ENCODE data around the gene EVI5L.

DNA sequence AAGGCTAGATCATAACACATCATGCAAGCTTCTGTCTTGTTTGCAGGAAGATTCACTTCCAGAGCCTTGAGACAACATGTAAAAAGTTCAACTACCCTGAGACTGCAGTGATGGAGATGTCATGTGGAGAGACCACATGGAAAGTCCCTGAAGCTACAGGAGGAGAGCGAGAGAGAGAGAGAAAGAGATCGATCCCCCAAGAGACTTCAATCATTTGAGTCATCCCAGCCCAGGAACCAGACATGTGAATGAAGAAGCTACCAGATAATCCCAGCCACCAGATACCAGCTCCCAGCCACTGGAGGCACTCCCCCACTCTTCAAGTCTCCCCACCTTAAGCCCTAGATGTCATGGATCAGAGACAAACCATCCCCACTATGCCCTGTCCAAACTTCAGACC is 10.7 kb upstream of the EVI5L start:
- TF ChIP-seq ZKSCAN1 (IDR thresholded peaks at IDR 0.05; ENCODE audit: low read length) (no peak), REXO4 (CRISPR knock-in tag; IDR thresholded peaks at IDR 0.05; ENCODE audit: borderline replicate concordance) (no peak), FOXK2 (IDR thresholded peaks at IDR 0.05) (no peak), MXD4 (CRISPR knock-in tag; IDR thresholded peaks at IDR 0.05) (no peak), FOSL1 (CRISPR knock-in tag; IDR thresholded peaks at IDR 0.05; ENCODE audit: borderline replicate concordance) (no peak), KDM6A (CRISPR knock-in tag; IDR thresholded peaks at IDR 0.05; ENCODE audit: low read depth) (no peak), EZH2 (conservative IDR thresholded peaks at IDR 0.05; ENCODE audit: low read depth, low read length) (no peak), ZFP1 (CRISPR knock-in tag; IDR thresholded peaks at IDR 0.05) (no peak), CEBPB (IDR thresholded peaks at IDR 0.05; ENCODE audit: borderline replicate concordance, low read depth, low read length) (no peak), ZNF331 (CRISPR knock-in tag; IDR thresholded peaks at IDR 0.05) (no peak)
- TF ChIP-seq, protein P1, sequence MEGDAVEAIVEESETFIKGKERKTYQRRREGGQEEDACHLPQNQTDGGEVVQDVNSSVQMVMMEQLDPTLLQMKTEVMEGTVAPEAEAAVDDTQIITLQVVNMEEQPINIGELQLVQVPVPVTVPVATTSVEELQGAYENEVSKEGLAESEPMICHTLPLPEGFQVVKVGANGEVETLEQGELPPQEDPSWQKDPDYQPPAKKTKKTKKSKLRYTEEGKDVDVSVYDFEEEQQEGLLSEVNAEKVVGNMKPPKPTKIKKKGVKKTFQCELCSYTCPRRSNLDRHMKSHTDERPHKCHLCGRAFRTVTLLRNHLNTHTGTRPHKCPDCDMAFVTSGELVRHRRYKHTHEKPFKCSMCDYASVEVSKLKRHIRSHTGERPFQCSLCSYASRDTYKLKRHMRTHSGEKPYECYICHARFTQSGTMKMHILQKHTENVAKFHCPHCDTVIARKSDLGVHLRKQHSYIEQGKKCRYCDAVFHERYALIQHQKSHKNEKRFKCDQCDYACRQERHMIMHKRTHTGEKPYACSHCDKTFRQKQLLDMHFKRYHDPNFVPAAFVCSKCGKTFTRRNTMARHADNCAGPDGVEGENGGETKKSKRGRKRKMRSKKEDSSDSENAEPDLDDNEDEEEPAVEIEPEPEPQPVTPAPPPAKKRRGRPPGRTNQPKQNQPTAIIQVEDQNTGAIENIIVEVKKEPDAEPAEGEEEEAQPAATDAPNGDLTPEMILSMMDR (CRISPR knock-in tag; IDR thresholded peaks at IDR 0.05), result no peak
- TF ChIP-seq, protein P2, sequence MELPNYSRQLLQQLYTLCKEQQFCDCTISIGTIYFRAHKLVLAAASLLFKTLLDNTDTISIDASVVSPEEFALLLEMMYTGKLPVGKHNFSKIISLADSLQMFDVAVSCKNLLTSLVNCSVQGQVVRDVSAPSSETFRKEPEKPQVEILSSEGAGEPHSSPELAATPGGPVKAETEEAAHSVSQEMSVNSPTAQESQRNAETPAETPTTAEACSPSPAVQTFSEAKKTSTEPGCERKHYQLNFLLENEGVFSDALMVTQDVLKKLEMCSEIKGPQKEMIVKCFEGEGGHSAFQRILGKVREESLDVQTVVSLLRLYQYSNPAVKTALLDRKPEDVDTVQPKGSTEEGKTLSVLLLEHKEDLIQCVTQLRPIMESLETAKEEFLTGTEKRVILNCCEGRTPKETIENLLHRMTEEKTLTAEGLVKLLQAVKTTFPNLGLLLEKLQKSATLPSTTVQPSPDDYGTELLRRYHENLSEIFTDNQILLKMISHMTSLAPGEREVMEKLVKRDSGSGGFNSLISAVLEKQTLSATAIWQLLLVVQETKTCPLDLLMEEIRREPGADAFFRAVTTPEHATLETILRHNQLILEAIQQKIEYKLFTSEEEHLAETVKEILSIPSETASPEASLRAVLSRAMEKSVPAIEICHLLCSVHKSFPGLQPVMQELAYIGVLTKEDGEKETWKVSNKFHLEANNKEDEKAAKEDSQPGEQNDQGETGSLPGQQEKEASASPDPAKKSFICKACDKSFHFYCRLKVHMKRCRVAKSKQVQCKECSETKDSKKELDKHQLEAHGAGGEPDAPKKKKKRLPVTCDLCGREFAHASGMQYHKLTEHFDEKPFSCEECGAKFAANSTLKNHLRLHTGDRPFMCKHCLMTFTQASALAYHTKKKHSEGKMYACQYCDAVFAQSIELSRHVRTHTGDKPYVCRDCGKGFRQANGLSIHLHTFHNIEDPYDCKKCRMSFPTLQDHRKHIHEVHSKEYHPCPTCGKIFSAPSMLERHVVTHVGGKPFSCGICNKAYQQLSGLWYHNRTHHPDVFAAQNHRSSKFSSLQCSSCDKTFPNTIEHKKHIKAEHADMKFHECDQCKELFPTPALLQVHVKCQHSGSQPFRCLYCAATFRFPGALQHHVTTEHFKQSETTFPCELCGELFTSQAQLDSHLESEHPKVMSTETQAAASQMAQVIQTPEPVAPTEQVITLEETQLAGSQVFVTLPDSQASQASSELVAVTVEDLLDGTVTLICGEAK (IDR thresholded peaks at IDR 0.05), result no peak
- TF ChIP-seq, protein P2 (CRISPR knock-in tag; IDR thresholded peaks at IDR 0.05), result no peak
- TF ChIP-seq, protein P3, sequence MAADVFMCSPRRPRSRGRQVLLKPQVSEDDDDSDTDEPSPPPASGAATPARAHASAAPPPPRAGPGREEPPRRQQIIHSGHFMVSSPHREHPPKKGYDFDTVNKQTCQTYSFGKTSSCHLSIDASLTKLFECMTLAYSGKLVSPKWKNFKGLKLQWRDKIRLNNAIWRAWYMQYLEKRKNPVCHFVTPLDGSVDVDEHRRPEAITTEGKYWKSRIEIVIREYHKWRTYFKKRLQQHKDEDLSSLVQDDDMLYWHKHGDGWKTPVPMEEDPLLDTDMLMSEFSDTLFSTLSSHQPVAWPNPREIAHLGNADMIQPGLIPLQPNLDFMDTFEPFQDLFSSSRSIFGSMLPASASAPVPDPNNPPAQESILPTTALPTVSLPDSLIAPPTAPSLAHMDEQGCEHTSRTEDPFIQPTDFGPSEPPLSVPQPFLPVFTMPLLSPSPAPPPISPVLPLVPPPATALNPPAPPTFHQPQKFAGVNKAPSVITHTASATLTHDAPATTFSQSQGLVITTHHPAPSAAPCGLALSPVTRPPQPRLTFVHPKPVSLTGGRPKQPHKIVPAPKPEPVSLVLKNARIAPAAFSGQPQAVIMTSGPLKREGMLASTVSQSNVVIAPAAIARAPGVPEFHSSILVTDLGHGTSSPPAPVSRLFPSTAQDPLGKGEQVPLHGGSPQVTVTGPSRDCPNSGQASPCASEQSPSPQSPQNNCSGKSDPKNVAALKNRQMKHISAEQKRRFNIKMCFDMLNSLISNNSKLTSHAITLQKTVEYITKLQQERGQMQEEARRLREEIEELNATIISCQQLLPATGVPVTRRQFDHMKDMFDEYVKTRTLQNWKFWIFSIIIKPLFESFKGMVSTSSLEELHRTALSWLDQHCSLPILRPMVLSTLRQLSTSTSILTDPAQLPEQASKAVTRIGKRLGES (CRISPR knock-in tag; IDR thresholded peaks at IDR 0.05; ENCODE audit: borderline replicate concordance), result no peak
